ENCODE data around the gene RSBN1. TPM values are rescaled to one million over a fixed set of nuclear protein-coding genes. Genes with fewer than 3 reads are reported as not detected.

RSBN1 gene
- total and polyA plus RNA-seq, 10 of the 15 experiments (the other 5 are each of a cell fraction or from before 2014, with no cell fraction given), result 2.9 to 26.8 (median 11.5) TPM

DNA sequence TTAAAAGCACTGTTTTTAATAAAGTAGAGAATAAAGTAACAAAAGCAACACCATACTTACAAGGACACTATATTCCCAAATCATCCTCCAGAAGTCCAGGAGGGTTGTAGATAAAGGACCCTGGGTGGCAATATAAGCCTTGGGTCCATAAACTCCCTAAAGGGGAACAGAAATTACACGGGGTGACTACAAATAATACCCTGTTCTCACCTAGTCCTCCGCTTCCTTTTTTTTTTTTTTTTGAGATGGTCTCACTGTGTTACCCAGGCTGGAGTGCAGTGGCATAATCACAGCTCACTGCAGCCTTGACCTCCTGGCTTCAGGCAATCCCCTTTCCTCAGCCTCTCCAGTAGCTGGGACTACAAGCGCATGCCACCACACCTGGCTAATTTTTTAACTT lies 46.1 kb upstream of the RSBN1 start (continued):
- TF ChIP-seq, protein P1, sequence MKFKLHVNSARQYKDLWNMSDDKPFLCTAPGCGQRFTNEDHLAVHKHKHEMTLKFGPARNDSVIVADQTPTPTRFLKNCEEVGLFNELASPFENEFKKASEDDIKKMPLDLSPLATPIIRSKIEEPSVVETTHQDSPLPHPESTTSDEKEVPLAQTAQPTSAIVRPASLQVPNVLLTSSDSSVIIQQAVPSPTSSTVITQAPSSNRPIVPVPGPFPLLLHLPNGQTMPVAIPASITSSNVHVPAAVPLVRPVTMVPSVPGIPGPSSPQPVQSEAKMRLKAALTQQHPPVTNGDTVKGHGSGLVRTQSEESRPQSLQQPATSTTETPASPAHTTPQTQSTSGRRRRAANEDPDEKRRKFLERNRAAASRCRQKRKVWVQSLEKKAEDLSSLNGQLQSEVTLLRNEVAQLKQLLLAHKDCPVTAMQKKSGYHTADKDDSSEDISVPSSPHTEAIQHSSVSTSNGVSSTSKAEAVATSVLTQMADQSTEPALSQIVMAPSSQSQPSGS (IDR thresholded peaks at IDR 0.05; ENCODE audit: low read length), result 0 out of 2 replicates have a peak, but pooled peaks have one; percentile 49
- TF ChIP-seq, protein P2, sequence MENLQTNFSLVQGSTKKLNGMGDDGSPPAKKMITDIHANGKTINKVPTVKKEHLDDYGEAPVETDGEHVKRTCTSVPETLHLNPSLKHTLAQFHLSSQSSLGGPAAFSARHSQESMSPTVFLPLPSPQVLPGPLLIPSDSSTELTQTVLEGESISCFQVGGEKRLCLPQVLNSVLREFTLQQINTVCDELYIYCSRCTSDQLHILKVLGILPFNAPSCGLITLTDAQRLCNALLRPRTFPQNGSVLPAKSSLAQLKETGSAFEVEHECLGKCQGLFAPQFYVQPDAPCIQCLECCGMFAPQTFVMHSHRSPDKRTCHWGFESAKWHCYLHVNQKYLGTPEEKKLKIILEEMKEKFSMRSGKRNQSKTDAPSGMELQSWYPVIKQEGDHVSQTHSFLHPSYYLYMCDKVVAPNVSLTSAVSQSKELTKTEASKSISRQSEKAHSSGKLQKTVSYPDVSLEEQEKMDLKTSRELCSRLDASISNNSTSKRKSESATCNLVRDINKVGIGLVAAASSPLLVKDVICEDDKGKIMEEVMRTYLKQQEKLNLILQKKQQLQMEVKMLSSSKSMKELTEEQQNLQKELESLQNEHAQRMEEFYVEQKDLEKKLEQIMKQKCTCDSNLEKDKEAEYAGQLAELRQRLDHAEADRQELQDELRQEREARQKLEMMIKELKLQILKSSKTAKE (IDR thresholded peaks at IDR 0.05; ENCODE audit: low read depth, poor library complexity, severe bottlenecking), result no peak
- TF ChIP-seq ESRRA (IDR thresholded peaks at IDR 0.05; ENCODE audit: low read length), result no peak
- TF ChIP-seq SPI1 (IDR thresholded peaks at IDR 0.05; ENCODE audit: borderline replicate concordance, insufficient read depth, low read depth, low read length), result peak; percentile 90
- 0 out of 2 replicates have a peak, but pooled peaks have one; percentile 36 for TF ChIP-seq GATAD2B (conservative IDR thresholded peaks at IDR 0.05; ENCODE audit: low read depth)
- no peak for TF ChIP-seq KLF5 (IDR thresholded peaks at IDR 0.05; ENCODE audit: partially characterized antibody)
- TF ChIP-seq, protein P3, sequence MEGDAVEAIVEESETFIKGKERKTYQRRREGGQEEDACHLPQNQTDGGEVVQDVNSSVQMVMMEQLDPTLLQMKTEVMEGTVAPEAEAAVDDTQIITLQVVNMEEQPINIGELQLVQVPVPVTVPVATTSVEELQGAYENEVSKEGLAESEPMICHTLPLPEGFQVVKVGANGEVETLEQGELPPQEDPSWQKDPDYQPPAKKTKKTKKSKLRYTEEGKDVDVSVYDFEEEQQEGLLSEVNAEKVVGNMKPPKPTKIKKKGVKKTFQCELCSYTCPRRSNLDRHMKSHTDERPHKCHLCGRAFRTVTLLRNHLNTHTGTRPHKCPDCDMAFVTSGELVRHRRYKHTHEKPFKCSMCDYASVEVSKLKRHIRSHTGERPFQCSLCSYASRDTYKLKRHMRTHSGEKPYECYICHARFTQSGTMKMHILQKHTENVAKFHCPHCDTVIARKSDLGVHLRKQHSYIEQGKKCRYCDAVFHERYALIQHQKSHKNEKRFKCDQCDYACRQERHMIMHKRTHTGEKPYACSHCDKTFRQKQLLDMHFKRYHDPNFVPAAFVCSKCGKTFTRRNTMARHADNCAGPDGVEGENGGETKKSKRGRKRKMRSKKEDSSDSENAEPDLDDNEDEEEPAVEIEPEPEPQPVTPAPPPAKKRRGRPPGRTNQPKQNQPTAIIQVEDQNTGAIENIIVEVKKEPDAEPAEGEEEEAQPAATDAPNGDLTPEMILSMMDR (IDR thresholded peaks at IDR 0.05 in 2 of 3, conservative IDR thresholded peaks at IDR 0.05 in 1 of 3; ENCODE audit: control insufficient read depth in 2 of 3, extremely low read depth in 1 of 3, insufficient read depth in 1 of 3, low read depth in 3 of 3, low read length in 3 of 3), result 0 out of 6 replicates have a peak, but pooled peaks of 1 of the 3 experiments have one; percentile 3
- no peak for TF ChIP-seq ZNF207 (IDR thresholded peaks at IDR 0.05; ENCODE audit: borderline replicate concordance)
- peak; percentile 47 for TF ChIP-seq EED (IDR thresholded peaks at IDR 0.05; ENCODE audit: low read depth)
- TF ChIP-seq NR2C2 (IDR thresholded peaks at IDR 0.05; ENCODE audit: borderline replicate concordance, control insufficient read depth, insufficient read length, low read depth), result no peak
- TF ChIP-seq, protein P4, sequence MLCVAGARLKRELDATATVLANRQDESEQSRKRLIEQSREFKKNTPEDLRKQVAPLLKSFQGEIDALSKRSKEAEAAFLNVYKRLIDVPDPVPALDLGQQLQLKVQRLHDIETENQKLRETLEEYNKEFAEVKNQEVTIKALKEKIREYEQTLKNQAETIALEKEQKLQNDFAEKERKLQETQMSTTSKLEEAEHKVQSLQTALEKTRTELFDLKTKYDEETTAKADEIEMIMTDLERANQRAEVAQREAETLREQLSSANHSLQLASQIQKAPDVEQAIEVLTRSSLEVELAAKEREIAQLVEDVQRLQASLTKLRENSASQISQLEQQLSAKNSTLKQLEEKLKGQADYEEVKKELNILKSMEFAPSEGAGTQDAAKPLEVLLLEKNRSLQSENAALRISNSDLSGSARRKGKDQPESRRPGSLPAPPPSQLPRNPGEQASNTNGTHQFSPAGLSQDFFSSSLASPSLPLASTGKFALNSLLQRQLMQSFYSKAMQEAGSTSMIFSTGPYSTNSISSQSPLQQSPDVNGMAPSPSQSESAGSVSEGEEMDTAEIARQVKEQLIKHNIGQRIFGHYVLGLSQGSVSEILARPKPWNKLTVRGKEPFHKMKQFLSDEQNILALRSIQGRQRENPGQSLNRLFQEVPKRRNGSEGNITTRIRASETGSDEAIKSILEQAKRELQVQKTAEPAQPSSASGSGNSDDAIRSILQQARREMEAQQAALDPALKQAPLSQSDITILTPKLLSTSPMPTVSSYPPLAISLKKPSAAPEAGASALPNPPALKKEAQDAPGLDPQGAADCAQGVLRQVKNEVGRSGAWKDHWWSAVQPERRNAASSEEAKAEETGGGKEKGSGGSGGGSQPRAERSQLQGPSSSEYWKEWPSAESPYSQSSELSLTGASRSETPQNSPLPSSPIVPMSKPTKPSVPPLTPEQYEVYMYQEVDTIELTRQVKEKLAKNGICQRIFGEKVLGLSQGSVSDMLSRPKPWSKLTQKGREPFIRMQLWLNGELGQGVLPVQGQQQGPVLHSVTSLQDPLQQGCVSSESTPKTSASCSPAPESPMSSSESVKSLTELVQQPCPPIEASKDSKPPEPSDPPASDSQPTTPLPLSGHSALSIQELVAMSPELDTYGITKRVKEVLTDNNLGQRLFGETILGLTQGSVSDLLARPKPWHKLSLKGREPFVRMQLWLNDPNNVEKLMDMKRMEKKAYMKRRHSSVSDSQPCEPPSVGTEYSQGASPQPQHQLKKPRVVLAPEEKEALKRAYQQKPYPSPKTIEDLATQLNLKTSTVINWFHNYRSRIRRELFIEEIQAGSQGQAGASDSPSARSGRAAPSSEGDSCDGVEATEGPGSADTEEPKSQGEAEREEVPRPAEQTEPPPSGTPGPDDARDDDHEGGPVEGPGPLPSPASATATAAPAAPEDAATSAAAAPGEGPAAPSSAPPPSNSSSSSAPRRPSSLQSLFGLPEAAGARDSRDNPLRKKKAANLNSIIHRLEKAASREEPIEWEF (IDR thresholded peaks at IDR 0.05; ENCODE audit: insufficient replicate concordance, low read depth, low read length), result no peak
- TF ChIP-seq CHD2 (IDR thresholded peaks at IDR 0.05; ENCODE audit: borderline replicate concordance, low read depth, low read length), result no peak
- TF ChIP-seq, protein P5, sequence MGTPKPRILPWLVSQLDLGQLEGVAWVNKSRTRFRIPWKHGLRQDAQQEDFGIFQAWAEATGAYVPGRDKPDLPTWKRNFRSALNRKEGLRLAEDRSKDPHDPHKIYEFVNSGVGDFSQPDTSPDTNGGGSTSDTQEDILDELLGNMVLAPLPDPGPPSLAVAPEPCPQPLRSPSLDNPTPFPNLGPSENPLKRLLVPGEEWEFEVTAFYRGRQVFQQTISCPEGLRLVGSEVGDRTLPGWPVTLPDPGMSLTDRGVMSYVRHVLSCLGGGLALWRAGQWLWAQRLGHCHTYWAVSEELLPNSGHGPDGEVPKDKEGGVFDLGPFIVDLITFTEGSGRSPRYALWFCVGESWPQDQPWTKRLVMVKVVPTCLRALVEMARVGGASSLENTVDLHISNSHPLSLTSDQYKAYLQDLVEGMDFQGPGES (IDR thresholded peaks at IDR 0.05), result no peak

Measured in GM12878 (cell line).